C4-2B (cell line): Measurements from ENCODE around the gene GALNT4.

Experiments used
- H3K27ac ChIP-seq: fragments of 450-650 bp; 2 replicates; pipeline ENCODE4 v1.5.1; 2017
- CTCF ChIP-seq: fragments of 450-650 bp; conservative IDR thresholded peaks from 2 replicates; pipeline ENCODE4 v1.5.1; 2017; ENCODE audit warnings: mild to moderate bottlenecking
- ZFX ChIP-seq: fragments of 450-650 bp; IDR thresholded peaks from 2 replicates; pipeline ENCODE4 v1.6.1; 2017

The GALNT4 gene

GRCh38 chr12:89492883-89493282, 31.7 kb downstream of the GALNT4 start:
- TF ChIP-seq ZFX (no peak), CTCF (no peak)
- no peak overlapping the region for H3K27ac ChIP-seq

GRCh38 chr12:89490922-89491321, 33.7 kb downstream of the GALNT4 start:
- no peak overlapping the region for H3K27ac ChIP-seq
- TF ChIP-seq ZFX (no peak), CTCF (no peak)

- TF ChIP-seq ZFX (no peak), CTCF (no peak)
- H3K27ac ChIP-seq, result no peak overlapping the region
Observed at GRCh38 chr12:89486264-89486663, 38.3 kb downstream of the GALNT4 start.

GRCh38 chr12:89484470-89484869, 40.1 kb downstream of the GALNT4 start:
- H3K27ac ChIP-seq, result no peak overlapping the region
- no peak for TF ChIP-seq CTCF
- TF ChIP-seq ZFX, result no peak

- no peak for TF ChIP-seq CTCF
- no peak overlapping the region for H3K27ac ChIP-seq
Observed at GRCh38 chr12:89481213-89481914, 43.2 kb downstream of the GALNT4 start.

GRCh38 chr12:89479982-89480381, 44.6 kb downstream of the GALNT4 start:
- no peak overlapping the region for H3K27ac ChIP-seq
- no peak for TF ChIP-seq CTCF
- TF ChIP-seq ZFX, result no peak

GRCh38 chr12:89477633-89478279, 46.8 kb downstream of the GALNT4 start:
- no peak overlapping the region for H3K27ac ChIP-seq
- TF ChIP-seq ZFX (no peak), CTCF (no peak)
